Osteoblast (primary cell): ENCODE results near the gene ANKRD65. TPM values are rescaled to one million over a fixed set of nuclear protein-coding genes. Genes with fewer than 3 reads are reported as not detected.

Source experiments
- DNase-seq: peaks from one replicate; pipeline ENCODE4 v3.0.0; 2011; ENCODE audit warnings: low spot score, mixed read lengths; ENCODE audit not compliant: insufficient read length; ENCODE audit errors: missing footprints
- H2AFZ ChIP-seq: 2 replicates; pipeline ENCODE4 v1.6.0; 2011; ENCODE audit warnings: mild to moderate bottlenecking, low read length
- H3K27ac ChIP-seq: 2 replicates; pipeline ENCODE4 v1.5.1; 2011; ENCODE audit warnings: mild to moderate bottlenecking, low read depth, low read length, moderate library complexity
- H3K27me3 ChIP-seq: 2 replicates; pipeline ENCODE4 v1.6.0; 2012; ENCODE audit warnings: mild to moderate bottlenecking, control low read depth, inconsistent platforms, low read length, moderate library complexity; ENCODE audit not compliant: insufficient read depth
- H3K36me3 ChIP-seq: 2 replicates; pipeline ENCODE4 v1.5.1; 2011; ENCODE audit warnings: mild to moderate bottlenecking, low read length, control low read depth, moderate library complexity; ENCODE audit not compliant: insufficient read depth
- H3K4me1 ChIP-seq: 2 replicates; pipeline ENCODE4 v1.5.1; 2011; ENCODE audit warnings: mild to moderate bottlenecking, low read length, control low read depth, moderate library complexity; ENCODE audit not compliant: insufficient read depth
- H3K4me2 ChIP-seq: 2 replicates; pipeline ENCODE4 v1.6.0; 2011; ENCODE audit warnings: mild to moderate bottlenecking, low read length; ENCODE audit not compliant: insufficient read depth
- H3K4me3 ChIP-seq: fragments of 200-600 bp; sonication (generic); 3 replicates; pipeline ENCODE4 v1.5.1; 2012; ENCODE audit warnings: mild to moderate bottlenecking, low read length, inconsistent platforms; ENCODE audit not compliant: insufficient read depth
- H3K79me2 ChIP-seq: 2 replicates; pipeline ENCODE4 v1.6.0; 2012; ENCODE audit warnings: mild to moderate bottlenecking, low read length, control low read depth, inconsistent platforms; ENCODE audit not compliant: insufficient read depth
- H3K9me3 ChIP-seq: 2 replicates; pipeline ENCODE4 v1.5.1; 2011; ENCODE audit warnings: low read depth, low read length, control low read depth
- H4K20me1 ChIP-seq: 2 replicates; pipeline ENCODE4 v1.6.0; 2012; ENCODE audit warnings: mild to moderate bottlenecking, low read length, control low read depth; ENCODE audit not compliant: insufficient read depth
- total RNA-seq: library from RNA; depleted of rRNA; stranded (reverse); fragments of >200 nt; gene quantifications from 2 replicates; pipeline ENCODE4 v1.2.3, GENCODE V29; 2012
- TF ChIP-seq, protein P1 (sequence below): IDR thresholded peaks from 2 replicates; pipeline ENCODE4 v1.5.1; 2011; ENCODE audit warnings: mild to moderate bottlenecking, low read depth, low read length, moderate library complexity; ENCODE audit errors: extremely low read depth

ANKRD65 gene
- total RNA-seq, 1 donor: 1.8 TPM

GRCh38 chr1:1425753-1426495 is 4.8 kb upstream of the ANKRD65 start:
- H3K79me2 ChIP-seq: no peaks in the 10 kb centered on the region
- H4K20me1 ChIP-seq: no peaks in the 10 kb centered on the region
- no peak overlapping the region for H3K4me2 ChIP-seq
- no peaks in the 10 kb centered on the region for H3K36me3 ChIP-seq
- H3K9me3 ChIP-seq: no peaks in the 10 kb centered on the region
- DNase-seq: peak; percentile 79
- no peaks in the 10 kb centered on the region for H3K27me3 ChIP-seq
- TF ChIP-seq, protein P1, sequence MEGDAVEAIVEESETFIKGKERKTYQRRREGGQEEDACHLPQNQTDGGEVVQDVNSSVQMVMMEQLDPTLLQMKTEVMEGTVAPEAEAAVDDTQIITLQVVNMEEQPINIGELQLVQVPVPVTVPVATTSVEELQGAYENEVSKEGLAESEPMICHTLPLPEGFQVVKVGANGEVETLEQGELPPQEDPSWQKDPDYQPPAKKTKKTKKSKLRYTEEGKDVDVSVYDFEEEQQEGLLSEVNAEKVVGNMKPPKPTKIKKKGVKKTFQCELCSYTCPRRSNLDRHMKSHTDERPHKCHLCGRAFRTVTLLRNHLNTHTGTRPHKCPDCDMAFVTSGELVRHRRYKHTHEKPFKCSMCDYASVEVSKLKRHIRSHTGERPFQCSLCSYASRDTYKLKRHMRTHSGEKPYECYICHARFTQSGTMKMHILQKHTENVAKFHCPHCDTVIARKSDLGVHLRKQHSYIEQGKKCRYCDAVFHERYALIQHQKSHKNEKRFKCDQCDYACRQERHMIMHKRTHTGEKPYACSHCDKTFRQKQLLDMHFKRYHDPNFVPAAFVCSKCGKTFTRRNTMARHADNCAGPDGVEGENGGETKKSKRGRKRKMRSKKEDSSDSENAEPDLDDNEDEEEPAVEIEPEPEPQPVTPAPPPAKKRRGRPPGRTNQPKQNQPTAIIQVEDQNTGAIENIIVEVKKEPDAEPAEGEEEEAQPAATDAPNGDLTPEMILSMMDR: no peak
- peaks cover 16% of the 10 kb centered on the region for H3K4me1 ChIP-seq
- H2AFZ ChIP-seq: no peak overlapping the region
- H3K4me3 ChIP-seq: no peak overlapping the region
- H3K27ac ChIP-seq: no peak overlapping the region

DNA sequence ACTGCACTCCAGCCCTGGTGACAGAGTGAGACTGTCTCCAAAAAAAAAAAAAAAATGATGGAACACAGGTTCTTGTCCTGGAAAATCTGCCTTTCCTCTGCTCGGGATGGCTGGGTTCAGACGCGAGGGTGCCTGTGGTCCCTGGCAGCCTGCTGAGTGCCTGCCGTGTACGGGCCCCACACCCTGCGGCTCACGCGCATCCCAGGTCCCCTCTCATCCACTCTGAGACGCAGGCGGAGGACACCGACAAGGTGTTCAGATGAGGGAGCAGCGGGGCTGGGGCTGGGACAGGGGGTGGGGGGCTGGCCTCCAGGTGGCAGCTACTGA is 4.3 kb upstream of the ANKRD65 start:
- Histone ChIP-seq H3K4me3 (no peak overlapping the region), H2AFZ (no peak overlapping the region), H3K79me2 (no peaks in the 10 kb centered on the region), H3K9me3 (no peaks in the 10 kb centered on the region), H3K4me2 (no peak overlapping the region), H3K27me3 (no peaks in the 10 kb centered on the region), H3K4me1 (peaks cover 13% of the 10 kb centered on the region), H3K36me3 (no peaks in the 10 kb centered on the region), H3K27ac (no peak overlapping the region), H4K20me1 (no peaks in the 10 kb centered on the region)
- TF ChIP-seq, protein P1: no peak
- DNase-seq: no peak

DNA sequence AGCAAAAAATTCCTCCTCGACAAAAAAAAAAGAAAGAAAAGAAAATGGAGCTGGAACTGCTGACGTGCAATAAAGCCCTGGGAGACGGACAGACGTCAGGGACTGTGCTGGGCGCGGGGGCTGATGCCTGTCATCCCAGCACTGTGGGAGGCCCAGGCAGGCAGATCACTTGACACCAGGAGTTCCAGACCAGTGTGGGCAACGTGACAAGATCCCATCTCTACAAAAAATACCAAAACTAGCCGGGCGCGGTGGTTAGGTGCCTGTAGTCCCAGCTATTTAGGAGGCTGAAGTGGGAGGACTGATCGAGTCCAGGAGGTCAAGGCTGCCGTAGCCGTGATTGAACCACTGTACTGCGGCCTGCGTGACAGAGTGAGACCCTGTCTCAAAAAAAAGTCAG is 3.6 kb upstream of the ANKRD65 start:
- Histone ChIP-seq H3K4me2 (no peak overlapping the region), H3K36me3 (no peaks in the 10 kb centered on the region), H3K9me3 (no peaks in the 10 kb centered on the region), H3K4me3 (no peak overlapping the region), H3K4me1 (peaks cover 7% of the 10 kb centered on the region), H3K27ac (no peak overlapping the region), H4K20me1 (no peaks in the 10 kb centered on the region), H3K27me3 (no peaks in the 10 kb centered on the region), H3K79me2 (no peaks in the 10 kb centered on the region), H2AFZ (no peak overlapping the region)
- TF ChIP-seq, protein P1: no peak
- DNase-seq: peak; percentile 41

DNA sequence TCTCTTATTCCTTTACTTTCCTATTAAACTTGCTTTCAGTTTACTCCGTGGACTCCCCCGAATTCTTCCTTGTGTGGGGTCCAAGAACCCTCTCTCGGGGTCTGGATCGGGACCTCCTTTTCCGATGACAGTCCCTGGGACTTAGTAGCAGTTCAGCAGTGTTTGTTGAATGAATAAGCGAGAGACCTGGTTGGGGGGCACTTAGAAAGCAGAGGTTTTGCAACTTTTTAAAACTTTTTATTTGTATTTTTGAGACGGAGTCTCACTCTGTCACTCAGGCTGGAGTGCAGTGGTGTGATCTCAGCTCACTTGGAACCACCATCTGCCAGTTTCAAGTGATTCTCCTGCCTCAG is 2.1 kb upstream of the ANKRD65 start:
- H3K9me3 ChIP-seq: no peaks in the 10 kb centered on the region
- no peaks in the 10 kb centered on the region for H4K20me1 ChIP-seq
- H3K4me2 ChIP-seq: peak overlapping the region; percentile 20

More for the DNA sequence above, 2.1 kb upstream of the ANKRD65 start:
- peak; percentile 84 for DNase-seq
- Histone ChIP-seq H2AFZ (no peak overlapping the region), H3K4me3 (no peak overlapping the region), H3K36me3 (no peaks in the 10 kb centered on the region), H3K27me3 (no peaks in the 10 kb centered on the region), H3K27ac (no peak overlapping the region), H3K79me2 (no peaks in the 10 kb centered on the region), H3K4me1 (peaks cover 7% of the 10 kb centered on the region)
- TF ChIP-seq, protein P1: no peak
